Thymus (tissue), 11 donors: Measurements from ENCODE around the gene ADSS1. TPM values are rescaled to one million over a fixed set of nuclear protein-coding genes. Genes with fewer than 3 reads are reported as not detected.
"Not testable (repeated sequence)": the region's sequence is repeated elsewhere in the genome, so short reads cannot be mapped to it uniquely, and the experiment has no call there.

ENCODE experiments used
- DNase-seq, 9 donors: peaks; one replicate each; pipeline ENCODE4 v3.0.0-alpha.2; 2013; ENCODE audit warnings: low spot score in 9 of 9, low read depth in 6 of 9, missing footprints in 1 of 9
- H3K27ac ChIP-seq, 2 donors: one replicate each; pipeline ENCODE4 v1.5.1; 2013; ENCODE audit warnings: control low read depth in 1 of 2, low read depth in 1 of 2, low read length in 1 of 2, mild to moderate bottlenecking in 1 of 2, moderate library complexity in 1 of 2
- H3K27me3 ChIP-seq, 2 donors: one replicate each; pipeline ENCODE4 v1.5.1; 2013; ENCODE audit warnings: low read length in 1 of 2; ENCODE audit not compliant: control insufficient read depth in 2 of 2, insufficient read depth in 1 of 2
- H3K36me3 ChIP-seq, 2 donors: one replicate each; pipeline ENCODE4 v1.5.1; 2013; ENCODE audit warnings: low read length in 1 of 2, mild to moderate bottlenecking in 1 of 2, moderate library complexity in 1 of 2; ENCODE audit not compliant: control insufficient read depth in 2 of 2, insufficient read depth in 2 of 2
- H3K4me1 ChIP-seq, 2 donors: one replicate each; pipeline ENCODE4 v1.5.1; 2013; ENCODE audit warnings: low read length in 2 of 2; ENCODE audit not compliant: control insufficient read depth in 2 of 2, insufficient read depth in 2 of 2
- H3K4me3 ChIP-seq, 2 donors: one replicate each; pipeline ENCODE4 v1.5.1; 2013; ENCODE audit warnings: low read length in 2 of 2, control low read depth in 1 of 2, mild to moderate bottlenecking in 1 of 2
- H3K9me3 ChIP-seq, 2 donors: one replicate each; pipeline ENCODE4 v1.5.1; 2013; ENCODE audit warnings: low read length in 1 of 2, mild to moderate bottlenecking in 1 of 2; ENCODE audit not compliant: control insufficient read depth in 2 of 2, insufficient read depth in 1 of 2
- WGBS: extraction: QIAGEN DNeasy Blood & Tissue Kit; methylation state at CpG from one replicate; pipeline ENCODE4 v1.1.7; 2013; 5-methylcytosine and 5-hydroxymethylcytosine counted together
- polyA plus RNA-seq: library from polyadenylated mRNA; stranded (reverse); fragments of 200-250 nt; gene quantifications from one replicate; pipeline ENCODE4 v1.2.3, GENCODE V29; 2013
- total RNA-seq: library from RNA; stranded (reverse); fragments of 120-200 nt; gene quantifications from one replicate; pipeline ENCODE4 v1.2.4, GENCODE V29; 2013
- donor health status: healthy.

Gene ADSS1
- total and polyA plus RNA-seq, 2 donors, result 2.5 to 4.0 TPM

DNA sequence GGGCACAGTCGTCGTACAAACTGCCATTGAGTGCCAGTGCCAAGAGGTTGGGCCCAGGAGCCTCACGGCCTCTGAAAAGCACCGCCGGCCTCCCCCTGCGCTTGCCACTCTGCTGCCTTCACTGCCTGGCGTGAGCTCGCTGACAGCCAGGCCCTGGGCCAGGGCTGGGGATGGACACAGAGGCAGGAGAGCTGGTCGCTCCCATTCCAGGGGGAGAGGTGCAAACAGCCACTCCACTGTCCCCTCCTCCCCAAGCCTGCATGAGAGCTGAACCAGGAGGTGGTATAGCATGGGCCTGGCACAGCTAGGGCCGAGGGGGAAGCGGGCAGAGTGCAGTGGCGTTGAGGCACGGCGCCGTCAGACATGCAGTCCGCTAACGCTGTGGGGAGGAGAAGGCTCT is 4.6 kb downstream of the ADSS1 start:
- Histone ChIP-seq H3K4me3 (no peak overlapping the region), H3K27me3 (peaks cover 17 to 43% of the 10 kb centered on the region in 2 donors), H3K27ac (no peak overlapping the region), H3K4me1 (peaks cover 0 to 6% of the 10 kb centered on the region in 2 donors), H3K9me3 (no peaks in the 10 kb centered on the region), H3K36me3 (no peaks in the 10 kb centered on the region)
- DNase-seq, result no peak
- 95% methylated on average over 17 of the region's 17 CpGs for WGBS

DNA sequence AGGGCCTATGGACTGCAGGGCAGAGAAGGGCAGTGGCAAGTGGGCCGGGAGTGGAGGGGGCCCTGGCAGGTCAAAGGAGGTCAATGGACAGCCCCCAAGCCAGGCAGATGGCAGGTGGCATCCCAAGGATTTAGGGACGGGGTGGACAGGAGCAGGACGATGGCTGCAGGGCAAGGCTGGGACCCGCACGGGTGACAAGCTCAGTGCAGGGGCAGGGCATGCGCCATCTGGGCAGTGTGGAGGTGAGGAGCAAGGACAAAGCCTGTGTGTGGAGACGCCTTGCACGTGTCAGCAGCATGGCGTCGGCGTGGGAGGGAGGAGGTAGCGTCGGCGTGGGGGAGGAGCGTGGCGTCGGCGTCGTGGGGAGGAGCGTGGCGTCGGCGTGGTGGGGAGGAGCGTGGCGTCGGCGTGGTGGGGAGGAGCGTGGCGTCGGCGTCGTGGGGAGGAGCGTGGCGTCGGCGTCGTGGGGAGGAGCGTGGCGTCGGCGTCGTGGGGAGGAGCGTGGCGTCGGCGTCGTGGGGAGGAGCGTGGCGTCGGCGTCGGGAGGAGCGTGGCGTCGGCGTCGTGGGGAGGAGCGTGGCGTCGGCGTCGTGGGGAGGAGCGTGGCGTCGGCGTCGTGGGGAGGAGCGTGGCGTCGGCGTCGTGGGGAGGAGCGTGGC is 5.3 kb downstream of the ADSS1 start:
- peaks cover 10 to 37% of the 10 kb centered on the region in 2 donors for H3K27me3 ChIP-seq
- H3K36me3 ChIP-seq, H3K4me3 ChIP-seq, DNase-seq, H3K27ac ChIP-seq, H3K4me1 ChIP-seq, H3K9me3 ChIP-seq: not testable (repeated sequence)
- WGBS, result 99% methylated on average over 59 of the region's 73 CpGs

DNA sequence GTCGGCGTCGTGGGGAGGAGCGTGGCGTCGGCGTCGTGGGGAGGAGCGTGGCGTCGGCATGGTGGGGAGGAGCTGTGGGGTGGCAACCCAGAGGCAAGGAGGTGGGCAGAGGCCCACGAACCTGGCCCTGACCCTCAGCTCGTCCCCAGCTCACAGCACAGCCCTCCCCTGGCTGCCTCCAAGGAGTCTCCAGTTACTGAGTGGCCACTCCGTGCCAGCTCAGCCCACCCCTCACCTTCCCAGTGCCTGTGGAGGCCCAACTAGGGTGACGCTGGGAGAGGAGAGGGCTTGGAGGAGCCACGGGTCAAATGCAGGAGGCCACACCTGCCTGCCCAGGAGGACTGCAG is 5.8 kb downstream of the ADSS1 start:
- H3K36me3 ChIP-seq, result no peaks in the 10 kb centered on the region
- DNase-seq, result no peak
- no peaks in the 10 kb centered on the region for H3K4me1 ChIP-seq
- no peak overlapping the region for H3K4me3 ChIP-seq
- peaks cover 5 to 32% of the 10 kb centered on the region in 2 donors for H3K27me3 ChIP-seq
- 94% methylated on average over 16 of the region's 16 CpGs for WGBS
- no peaks in the 10 kb centered on the region for H3K9me3 ChIP-seq
- no peak overlapping the region for H3K27ac ChIP-seq

DNA sequence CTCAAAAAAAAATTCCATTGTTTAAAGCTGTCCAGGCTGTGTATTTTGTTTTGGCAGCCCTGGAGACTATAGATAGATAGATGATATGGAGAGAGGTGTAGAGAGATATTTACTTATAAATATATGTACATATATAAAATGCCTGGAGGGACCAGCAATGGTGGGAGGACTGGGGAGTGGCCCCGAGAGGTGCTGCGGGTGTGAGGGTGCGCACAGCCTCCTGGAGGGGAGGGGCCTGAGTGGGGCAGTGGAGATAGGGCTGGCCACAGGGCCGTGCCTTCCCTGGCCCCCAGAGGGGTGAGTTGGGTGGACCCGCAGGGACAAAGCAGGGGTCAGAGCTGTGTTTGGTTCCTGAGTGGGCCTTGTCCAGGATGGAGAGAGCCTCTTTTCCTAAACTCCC is 6.5 kb downstream of the ADSS1 start:
- 94% methylated on average over 5 of the region's 5 CpGs for WGBS
- no peak for DNase-seq

DNA sequence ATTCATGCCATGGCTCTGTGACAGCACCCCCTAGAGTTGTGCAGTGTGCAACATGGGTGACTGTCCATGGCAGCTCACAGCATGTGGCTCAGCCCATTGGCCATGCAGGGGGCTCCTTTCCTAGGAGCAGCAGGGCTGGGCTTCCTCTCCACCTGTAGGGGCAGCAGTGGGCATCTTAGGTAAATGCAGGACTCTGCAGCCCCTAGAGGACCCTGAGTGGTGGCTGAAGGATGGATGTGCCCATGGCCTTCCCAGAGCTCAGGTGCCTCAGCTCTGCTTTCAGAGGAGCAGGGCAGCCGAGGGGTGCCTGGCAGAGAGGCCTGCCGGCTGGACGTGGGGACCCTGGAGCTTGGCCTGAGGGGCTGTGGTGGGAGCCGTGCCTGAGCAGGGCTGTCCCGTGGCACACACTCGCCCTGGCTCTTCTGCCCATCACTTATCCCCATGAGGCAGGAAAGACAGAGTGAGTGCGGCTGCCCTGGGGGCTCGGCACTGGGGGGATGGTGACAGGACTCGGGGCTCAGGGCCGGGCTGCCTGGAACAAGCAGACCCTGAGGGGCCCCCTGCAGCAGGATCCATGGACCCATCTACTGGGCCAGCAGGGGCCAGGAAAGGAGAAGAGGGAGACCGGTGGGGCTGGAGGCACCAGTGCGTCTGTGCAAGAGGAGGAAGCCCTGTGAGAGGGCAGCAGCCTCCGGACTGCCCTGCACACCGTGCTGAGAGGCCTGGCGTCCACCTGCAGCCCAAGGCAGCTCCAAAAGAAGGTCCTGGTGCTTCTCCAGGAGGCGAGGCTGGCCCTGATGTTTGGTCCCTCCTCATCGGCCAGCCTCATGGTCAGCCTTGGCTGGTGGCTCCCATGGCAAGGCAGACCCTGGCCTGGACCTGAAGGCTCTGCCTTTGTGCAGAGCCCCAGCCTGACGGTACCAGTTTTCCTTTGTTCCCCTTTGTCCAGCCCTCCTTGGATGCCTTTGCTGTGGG is 7.6 kb downstream of the ADSS1 start:
- Histone ChIP-seq H3K4me1 (no peaks in the 10 kb centered on the region), H3K27ac (no peak overlapping the region), H3K27me3 (peaks cover 0 to 17% of the 10 kb centered on the region in 2 donors), H3K9me3 (no peaks in the 10 kb centered on the region), H3K36me3 (no peaks in the 10 kb centered on the region), H3K4me3 (no peak overlapping the region)
- 97% methylated on average over 18 of the region's 18 CpGs for WGBS
- no peak for DNase-seq

More for the DNA sequence above, 6.5 kb downstream of the ADSS1 start:
- Histone ChIP-seq H3K9me3 (no peaks in the 10 kb centered on the region), H3K36me3 (no peaks in the 10 kb centered on the region), H3K4me3 (no peak overlapping the region), H3K4me1 (no peaks in the 10 kb centered on the region), H3K27me3 (peaks cover 2 to 25% of the 10 kb centered on the region in 2 donors), H3K27ac (no peak overlapping the region)

DNA sequence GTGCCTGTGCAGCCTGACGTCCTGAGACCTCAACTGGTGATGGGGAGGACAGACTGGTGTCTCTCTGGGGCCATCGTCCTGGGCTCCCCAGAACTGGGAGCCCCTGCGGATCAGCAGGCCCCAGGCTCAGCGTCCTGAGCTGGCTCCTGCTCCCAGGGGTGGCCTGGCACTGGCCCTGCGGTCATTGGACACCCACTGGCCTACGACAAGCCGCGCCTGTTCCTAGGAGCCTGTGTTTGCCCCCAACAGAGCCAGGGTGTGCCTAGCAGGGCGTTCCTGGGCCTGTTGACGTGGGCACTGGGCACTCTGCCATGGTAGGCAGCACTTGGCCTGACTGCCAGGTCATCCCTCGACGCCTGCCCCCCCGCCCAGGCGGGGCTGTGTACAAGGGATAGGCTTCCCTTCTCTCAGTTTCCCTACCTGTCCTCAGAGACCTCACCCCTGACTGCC is 8.4 kb downstream of the ADSS1 start:
- Histone ChIP-seq H3K4me3 (no peak overlapping the region), H3K27me3 (peaks cover 0 to 12% of the 10 kb centered on the region in 2 donors), H3K9me3 (no peaks in the 10 kb centered on the region), H3K27ac (no peak overlapping the region), H3K4me1 (no peaks in the 10 kb centered on the region), H3K36me3 (no peaks in the 10 kb centered on the region)
- no peak for DNase-seq
- 90% methylated on average over 14 of the region's 14 CpGs for WGBS

DNA sequence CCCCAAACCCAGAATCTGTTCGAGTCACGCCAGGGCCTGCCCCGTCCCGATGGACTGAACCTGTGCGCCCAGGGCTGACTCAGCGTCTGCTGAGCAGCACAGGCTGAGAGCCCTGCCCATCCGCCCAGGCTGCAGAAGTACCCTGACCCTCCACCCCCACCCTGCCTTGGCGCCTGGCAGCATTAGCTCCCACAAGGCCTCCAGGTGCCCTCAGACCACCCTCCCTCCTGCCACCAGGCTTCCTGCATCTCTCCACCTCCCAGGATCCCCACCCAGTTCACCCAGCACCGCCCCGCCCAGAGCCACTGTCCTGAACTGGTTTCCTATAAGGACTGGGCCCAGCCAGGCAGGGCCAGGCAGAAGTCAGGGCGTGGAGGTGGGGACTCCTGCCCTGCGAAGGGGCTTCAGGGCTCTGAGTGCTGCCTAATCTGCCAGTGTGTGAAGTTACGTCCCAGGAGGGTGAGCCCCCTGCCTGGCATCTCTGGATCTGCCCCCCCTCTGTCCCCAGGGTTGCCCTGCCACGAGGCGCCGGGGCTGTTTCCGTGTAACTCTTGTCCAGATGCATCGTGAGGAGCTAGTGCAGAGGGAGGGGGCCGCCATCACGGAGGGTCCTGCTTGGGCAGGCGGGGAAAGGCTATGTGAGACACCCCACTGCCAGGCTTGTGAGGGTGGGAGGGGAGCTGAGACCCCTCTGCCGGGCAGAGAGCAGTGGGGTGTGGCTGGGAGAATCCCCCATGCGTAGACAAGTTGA is 9.1 kb downstream of the ADSS1 start:
- H3K4me1 ChIP-seq, result no peaks in the 10 kb centered on the region
- DNase-seq, result no peak
- no peaks in the 10 kb centered on the region for H3K9me3 ChIP-seq
- 93% methylated on average over 23 of the region's 23 CpGs for WGBS
- H3K27me3 ChIP-seq, result peaks cover 0 to 8% of the 10 kb centered on the region in 2 donors
- no peak overlapping the region for H3K4me3 ChIP-seq
- no peaks in the 10 kb centered on the region for H3K36me3 ChIP-seq
- H3K27ac ChIP-seq, result no peak overlapping the region

DNA sequence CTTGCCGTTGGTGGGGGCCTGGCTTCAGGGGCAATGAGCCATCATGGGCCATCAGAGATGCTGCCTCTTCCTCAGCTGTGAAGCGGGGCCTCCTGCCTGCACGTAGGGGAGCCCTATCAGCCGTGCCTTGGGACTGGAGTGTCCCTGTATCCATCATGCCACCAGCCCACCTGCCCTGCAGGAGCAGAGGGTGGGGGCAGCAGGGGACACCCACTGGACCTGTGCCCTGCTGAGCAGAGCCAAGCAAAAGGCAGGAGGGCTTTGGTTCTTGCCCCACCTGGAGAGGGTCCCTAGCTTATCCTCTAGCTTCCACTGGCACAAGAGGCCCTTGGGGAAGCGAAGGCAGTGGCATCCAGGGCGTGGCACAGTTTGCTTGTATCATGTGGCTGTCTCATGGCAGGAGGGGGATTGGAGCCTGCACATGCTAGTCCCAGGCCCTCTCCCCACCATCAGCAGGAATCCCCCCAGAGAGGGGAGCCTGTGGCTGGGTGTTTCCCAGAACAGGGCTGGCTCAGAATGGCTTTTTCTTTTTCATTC is 10.1 kb downstream of the ADSS1 start:
- no peak for DNase-seq
- peaks cover 0 to 3% of the 10 kb centered on the region in 2 donors for H3K27me3 ChIP-seq
- no peaks in the 10 kb centered on the region for H3K9me3 ChIP-seq
- H3K4me3 ChIP-seq, result no peak overlapping the region
- no peaks in the 10 kb centered on the region for H3K4me1 ChIP-seq
- H3K36me3 ChIP-seq, result no peaks in the 10 kb centered on the region
- no peak overlapping the region for H3K27ac ChIP-seq
- WGBS, result 95% methylated on average over 6 of the region's 6 CpGs
